Superior temporal gyrus (tissue), 1 donor: ENCODE data around the gene PTPRN2.

ENCODE experiments used
- DNase-seq: peaks from one replicate; pipeline ENCODE4 v3.0.0-alpha.2; 2016; ENCODE audit errors: extremely low spot score

PTPRN2 gene

DNA sequence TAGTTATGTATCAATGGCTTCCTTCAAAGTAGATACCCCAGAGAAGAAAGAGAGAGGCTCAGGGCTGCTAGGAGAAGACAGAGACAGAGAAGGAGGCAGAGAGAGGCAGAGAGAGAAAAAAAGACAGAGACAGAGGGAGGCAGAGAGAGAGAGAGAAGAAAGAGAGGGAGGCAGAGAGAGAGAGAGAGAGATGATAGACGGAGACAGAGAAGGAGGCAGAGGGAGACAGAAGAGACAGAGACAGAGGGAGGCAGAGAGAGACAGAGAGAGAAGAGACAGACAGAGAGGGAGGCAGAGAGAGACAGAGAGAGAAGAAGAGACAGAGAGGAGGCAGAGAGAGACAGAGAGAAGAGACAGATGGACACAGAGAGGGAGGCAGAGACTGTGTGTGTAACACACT lies 1062.9 kb downstream of the PTPRN2 start:
- no peak for DNase-seq

DNA sequence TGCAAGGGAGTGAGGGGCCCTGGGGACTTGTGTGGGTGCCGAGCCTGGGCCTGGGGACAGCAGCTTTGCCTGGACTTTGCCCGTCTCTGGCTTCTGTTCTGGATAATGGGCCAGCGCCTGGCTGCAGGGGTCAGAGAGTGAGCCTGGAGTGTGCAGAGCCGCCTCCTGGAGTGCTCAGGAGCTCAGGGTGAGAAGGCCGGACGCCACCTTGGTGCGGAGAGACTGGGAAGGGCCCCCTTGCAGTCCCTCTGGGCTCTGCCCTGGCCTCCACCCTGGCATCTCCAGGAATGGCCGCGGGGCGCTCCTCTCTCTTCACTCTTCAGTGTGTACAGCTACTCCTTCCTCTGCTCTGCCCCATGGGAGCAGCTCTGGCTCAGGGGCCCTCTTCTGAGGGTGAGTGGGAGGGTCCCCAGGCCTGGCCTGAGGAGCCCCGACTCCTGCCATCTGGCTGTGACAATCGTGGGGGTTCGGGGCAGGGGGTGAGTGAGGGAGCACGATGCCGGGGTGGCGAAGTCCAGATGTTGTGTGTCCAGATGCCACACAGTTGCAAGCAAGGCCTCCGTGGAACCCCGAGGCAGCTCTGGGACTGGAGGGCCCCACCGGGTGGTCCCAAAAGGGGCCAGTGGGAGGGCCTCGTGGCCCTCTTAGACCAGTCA lies 1063.7 kb downstream of the PTPRN2 start:
- DNase-seq = no peak

GRCh38 chr7:157523371-157523765 lies 1064.3 kb downstream of the PTPRN2 start:
- no peak for DNase-seq

GRCh38 chr7:157522954-157523353 lies 1064.7 kb downstream of the PTPRN2 start:
- DNase-seq = no peak

DNA sequence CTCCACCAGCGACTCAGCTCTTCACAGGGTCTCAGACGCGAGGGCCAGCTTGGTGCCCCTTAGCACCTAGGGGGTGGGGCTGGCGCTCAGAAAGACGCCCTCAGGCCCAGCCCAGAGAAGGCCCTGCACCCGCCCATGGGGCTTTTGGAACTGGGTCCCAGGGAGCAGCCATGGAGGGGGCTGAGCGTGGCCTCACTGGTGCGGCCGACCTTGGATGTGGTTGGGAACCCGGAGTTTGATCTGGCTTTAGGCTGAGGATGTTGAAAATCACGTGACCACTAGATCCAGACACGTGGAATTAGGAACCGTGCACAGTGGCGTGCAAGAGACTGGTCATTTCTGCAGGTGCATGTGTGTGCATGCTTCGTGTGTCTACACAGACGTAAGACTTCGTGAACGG lies 1065.4 kb downstream of the PTPRN2 start:
- DNase-seq = no peak

- no peak for DNase-seq
Observed at GRCh38 chr7:157521752-157522151, 1065.9 kb downstream of the PTPRN2 start.

DNA sequence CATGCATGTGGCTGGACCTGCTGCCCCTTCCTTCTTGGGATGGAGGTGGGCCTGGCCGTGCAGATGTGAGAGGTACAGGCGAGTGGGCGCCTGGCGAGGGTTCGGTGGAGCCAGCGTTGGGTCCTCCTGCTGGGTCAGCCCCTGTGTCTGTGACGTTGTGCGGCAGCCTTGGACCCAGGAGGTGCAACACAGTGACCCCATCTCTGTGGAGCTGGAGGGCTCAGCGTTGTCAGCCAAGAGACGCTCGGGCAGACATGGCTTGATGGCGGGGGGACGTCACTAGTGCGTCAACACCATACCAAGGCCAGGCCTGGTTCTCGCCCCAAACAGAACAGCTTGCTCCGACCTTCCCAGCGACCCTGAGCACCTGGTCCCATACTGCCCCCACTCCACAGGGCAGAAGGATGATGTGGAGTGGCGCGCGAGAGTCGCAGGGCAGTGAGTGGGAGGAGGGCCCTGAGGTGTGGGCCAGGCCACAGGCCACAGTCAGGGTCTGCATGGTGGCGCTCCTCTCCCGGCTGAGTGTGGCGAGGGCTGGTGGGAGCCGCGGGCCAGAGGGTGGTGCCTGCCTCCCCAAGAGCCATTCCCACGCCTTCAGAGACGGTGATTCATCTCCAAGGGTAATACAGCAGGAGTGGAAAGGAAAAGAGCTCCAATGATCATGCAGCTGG lies 1066.4 kb downstream of the PTPRN2 start:
- no peak for DNase-seq

DNA sequence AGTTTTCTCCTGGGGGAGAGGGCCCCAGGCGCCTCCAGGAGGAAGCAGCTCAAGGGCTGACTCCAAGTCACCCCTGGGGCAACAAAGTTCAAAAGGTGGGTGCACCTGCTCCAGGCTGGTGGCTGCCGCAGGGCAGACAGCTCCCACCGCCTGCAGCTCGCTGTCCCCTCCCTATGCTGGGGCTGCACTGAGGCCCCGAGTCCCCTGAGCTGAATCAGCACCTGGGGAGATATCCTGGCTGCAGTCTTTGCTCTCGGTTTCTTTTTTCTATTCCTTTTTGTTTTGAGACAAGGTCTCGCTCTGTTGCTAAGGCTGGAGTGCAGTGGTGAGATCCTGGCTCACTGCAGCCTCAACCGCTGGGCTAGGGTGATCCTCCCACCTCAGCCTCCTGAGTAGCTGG lies 1067.4 kb downstream of the PTPRN2 start:
- no peak for DNase-seq

DNA sequence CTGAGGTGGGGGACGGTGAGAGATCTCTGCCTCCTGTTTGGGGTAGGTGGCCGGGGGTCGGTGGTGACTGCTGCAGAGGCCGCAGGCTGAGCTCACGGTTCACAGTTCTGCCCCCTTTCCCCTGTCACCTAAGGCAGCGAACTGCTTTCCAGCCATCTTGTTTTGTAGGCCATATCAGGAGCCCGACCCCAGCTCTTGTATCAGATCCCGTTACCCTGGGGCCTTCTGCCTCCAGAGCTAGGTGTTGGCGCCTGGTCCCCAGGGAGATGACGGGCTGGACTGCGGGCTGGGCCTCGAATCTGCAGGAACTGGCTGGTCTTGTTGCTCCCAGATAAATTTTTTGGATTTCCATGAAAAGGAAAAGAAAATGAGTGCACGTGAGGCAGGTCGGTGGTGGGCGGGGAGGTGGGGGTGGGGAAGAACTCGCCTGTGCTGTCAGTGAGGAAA lies 1067.8 kb downstream of the PTPRN2 start:
- no peak for DNase-seq

DNA sequence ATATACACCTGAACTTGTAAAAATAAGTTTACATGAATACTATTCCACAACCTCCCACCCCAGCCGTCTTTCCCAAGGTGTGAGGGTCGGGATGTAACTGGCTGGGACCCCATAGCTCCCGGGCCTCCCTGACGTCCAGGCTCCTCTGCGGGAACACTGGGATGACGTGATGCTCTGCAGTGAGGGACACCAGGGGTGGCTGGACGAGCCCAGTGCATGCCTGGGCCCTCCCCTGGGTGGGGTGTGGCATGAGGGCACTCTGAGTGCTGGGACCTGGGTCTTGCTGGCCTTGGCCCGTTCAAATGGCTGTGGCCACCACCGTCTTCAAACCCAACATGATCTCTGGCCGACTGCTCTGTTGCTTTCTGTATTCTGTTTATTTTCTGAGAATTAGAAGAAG lies 1068.4 kb downstream of the PTPRN2 start:
- no peak for DNase-seq

- DNase-seq = no peak
Observed at GRCh38 chr7:157518514-157519175, 1069.0 kb downstream of the PTPRN2 start.

- no peak for DNase-seq
Observed at GRCh38 chr7:157517782-157518513, 1069.7 kb downstream of the PTPRN2 start.

GRCh38 chr7:157516911-157517781 lies 1070.5 kb downstream of the PTPRN2 start:
- DNase-seq = no peak

DNA sequence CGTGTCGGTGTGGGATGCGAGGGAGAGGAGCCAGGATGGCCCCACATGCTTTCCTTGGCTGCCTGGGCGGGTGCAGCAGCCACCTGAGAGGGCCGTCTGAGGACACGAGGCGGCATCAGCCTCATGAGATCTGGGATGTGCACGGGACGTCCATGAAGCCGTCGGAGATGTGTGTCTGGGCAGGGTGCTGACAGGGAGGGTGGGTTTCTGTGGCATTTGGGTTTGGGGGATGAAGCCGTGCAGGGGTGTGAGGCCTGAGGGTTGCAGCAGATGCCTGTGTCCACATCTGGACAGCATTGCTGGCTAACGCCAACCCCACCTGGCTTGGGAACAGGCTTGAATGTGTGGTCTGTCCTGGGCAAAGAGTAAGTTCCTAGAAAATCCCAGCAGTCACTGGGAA lies 1071.3 kb downstream of the PTPRN2 start:
- no peak for DNase-seq

GRCh38 chr7:157515342-157516041 lies 1072.1 kb downstream of the PTPRN2 start:
- DNase-seq = no peak

DNA sequence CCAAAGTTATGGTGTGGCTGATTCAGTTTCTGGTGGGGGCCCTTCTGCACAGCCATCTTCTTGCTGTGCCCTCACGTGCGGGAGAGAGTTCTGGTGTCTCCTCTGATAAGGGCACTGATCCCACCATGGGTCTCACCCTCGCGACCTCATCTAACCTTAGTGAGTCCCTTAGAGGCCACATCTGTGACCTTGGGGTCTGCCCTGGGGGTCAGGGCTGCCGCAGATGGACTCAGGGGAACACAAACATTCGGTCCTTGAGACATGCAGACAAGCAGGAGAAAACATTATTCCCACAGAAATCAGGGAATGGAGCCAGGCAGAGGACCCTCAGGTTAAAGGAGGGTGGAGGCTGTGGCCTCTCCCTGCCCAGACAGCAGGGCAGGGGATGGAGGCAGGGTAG lies 1072.9 kb downstream of the PTPRN2 start:
- no peak for DNase-seq

DNA sequence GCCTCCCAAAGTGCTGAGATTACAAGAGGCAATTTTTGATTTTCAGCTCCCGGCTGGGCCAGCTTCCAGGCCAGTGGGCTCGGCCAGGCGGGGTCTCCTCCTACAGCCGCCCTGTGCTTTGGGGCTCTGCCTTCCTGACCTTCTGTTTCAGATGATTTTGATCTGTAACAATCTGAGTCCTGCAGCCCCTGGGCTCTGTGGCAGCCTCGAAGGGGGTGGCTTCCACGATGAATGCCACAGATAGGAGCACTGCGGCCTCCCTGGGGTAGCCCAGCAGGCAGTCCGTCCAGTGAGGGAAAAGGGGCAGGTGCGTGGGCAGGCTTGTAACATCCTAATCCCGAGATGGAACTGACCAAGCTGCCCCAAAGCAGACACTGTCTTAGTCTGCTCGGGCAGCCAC lies 1073.3 kb downstream of the PTPRN2 start:
- no peak for DNase-seq

- no peak for DNase-seq
Observed at GRCh38 chr7:157513682-157514081, 1073.9 kb downstream of the PTPRN2 start.

DNA sequence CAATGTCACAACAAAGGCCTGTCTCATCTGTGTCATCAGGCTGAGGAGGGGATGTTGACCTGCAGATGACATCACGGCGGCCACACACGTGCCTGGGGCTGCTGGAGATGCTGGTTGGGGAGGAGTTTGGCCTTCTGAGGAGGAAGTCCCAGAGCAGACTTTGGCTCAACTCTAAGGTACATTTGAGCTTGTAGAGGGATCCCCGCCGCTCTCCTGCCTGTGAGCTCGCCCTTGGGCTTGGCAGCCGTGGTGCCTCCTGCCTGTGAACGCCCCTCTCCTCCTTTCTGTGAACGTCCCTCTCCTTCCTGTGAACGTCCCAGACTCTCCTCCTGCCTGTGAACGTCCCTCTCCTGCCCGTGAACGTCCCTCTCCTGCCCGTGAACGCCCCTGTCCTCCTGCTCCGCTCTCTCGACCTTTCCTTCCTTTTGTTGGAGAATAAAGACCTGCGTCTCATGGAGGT lies 1074.4 kb downstream of the PTPRN2 start:
- no peak for DNase-seq

GRCh38 chr7:157509226-157509625 lies 1078.4 kb downstream of the PTPRN2 start:
- DNase-seq = no peak

- DNase-seq = no peak
Observed at GRCh38 chr7:157508477-157508881, 1079.1 kb downstream of the PTPRN2 start.
